NCI-H510A treated with DMSO at 0.1 percent for 48 hours (cell line): ENCODE measurements around the gene RETSAT.
"Not testable (repeated sequence)": the region's sequence is repeated elsewhere in the genome, so short reads cannot be mapped to it uniquely, and the experiment has no call there.

ENCODE experiments used
- DNase-seq: peaks from one replicate; lab custom pipeline; 2025; lab: John Stamatoyannopoulos, UW

Gene RETSAT

DNA sequence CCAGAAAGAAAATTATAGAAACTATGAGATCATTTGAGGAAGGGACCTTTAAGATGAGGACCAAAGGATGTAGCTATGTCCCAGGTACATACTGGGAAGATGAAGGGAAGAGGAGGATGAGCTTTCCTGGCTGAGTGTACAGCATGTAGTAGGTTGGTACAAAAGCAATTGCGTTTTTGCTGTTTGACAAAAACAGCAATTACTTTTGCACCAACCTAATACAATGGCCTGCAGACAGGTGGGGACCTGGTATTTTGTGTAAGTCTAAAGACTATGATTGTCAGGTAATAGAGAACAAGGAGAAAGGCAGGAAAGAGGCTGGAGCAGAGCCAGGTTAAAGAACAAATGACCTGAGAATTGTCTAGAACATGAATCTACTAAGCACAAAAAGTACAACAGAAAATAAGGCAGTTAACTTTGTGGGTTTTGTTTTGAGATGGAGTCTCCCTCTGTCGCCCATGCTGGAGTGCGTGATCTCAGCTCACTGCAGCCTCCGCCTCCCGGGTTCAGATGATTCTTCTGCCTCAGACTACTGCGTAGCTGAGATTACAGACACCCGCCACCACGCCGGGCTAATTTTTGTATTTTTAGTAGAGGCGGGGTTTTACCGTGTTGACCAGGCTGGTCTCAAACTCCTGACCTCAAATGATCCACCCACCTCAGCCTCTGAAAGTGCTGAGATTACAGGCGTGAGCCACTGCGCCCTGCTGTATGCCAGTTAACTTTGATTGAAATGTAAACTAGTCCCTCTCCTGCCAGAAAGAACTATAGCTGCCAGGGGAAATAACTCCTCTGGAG lies 23.3 kb downstream of the RETSAT start:
- no peak for DNase-seq

DNA sequence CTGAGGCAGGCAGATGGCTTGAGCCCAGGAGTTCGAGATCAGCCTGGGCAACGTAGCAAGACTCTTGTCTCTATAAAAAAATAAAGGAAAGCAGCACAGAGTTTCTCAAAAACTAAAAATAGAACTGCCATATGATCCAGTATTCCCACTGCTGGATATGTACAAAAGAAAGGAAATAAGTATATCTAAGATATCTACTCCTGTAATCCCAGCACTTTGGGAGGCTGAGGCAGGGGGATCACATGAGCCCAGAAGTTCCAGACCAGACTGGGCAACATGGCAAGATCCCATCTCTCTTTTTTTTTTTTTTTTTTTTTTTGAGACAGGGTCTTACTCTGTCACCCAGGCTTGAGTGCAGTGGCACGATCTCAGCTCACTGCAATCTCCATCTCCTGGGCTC lies 24.6 kb downstream of the RETSAT start:
- not testable (repeated sequence) for DNase-seq

GRCh38 chr2:85329181-85329651 lies 25.1 kb downstream of the RETSAT start:
- DNase-seq: no peak

DNA sequence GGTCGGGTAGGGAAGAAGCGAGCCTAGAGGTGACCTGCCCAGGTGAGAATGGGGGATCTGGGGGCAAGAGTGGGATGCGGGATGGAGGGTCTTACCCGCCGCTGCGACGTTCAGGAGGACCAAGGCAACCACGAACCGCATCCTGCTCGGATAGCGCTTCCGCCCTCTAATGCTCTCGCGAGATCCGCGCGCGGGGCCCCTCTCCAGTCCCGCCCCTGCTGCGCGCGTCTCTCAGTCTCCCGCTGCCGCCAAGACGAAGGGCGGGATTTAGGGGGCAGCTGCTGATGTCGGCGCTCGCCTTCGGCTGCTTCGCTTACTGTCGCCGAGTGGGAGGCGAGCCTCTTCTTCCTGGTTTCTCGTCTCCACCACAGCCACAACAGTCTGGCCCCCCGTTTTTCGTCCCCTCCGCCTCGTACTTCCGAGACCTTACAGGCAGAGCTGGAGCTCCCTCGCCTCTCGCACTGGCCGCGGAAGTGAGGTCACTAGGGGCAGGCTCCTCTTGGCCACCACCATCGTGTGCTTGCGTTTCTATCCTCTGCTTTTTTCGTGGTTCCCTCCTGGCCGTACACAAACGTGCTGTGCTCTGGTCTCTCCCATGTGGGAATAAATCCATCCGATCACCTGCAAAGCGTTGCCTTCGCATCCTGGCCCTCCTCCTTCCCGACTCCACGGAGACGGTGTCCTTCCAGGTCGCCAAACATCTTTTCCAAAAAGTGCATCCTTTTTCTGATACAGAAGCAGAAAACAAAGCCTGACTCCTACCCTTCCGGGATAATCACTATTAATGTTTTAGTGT lies 26.3 kb downstream of the RETSAT start, which contains the start of gene TGOLN2:
TGOLN2 (minus strand) TSS at position 168 of the 796 bp plus-strand sequence; CDS start at position 141, 27 bp downstream.
- peak; percentile 92 for DNase-seq

GRCh38 chr2:85327160-85327821 lies 27.0 kb downstream of the RETSAT start:
- peak; percentile 25 for DNase-seq

DNA sequence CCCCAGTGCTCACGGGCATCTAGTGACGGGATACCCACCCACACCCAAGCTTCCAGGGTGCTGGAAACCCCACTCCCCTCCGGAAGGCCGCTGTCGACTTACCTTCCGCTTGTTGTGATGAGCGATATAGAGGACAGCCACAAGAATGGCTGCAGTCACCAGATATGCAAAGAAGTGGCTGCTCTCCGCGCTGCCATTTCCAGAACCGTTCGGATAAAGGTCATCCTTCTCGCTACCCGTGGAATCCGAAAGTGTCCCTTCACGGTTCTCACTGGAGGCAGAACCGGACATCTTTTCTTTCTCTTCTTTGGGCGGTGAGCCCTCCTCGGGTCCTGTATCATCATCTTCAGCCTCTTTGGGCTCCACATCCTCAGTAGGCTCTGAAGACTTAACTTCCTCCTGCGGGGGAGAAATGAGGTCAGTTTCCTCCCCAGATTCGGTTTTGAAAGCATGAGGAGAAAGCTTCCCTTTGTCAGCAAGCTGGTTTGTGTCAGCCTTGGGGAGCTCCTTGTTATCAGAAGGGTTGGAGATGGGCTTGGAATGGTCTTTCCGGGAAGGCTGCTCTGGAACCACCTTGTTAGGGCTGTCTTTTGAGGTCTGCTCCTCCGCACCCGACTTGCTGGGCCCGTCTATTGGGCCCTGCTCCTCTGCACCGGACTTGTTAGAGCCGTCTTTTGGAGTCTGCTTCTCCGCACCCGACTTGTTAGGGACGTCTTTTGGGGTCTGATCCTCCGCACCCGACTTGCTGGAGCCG lies 27.7 kb downstream of the RETSAT start:
- DNase-seq: no peak

- DNase-seq: no peak
These were observed 28.9 kb downstream of the RETSAT start for GRCh38 chr2:85325466-85325811.

DNA sequence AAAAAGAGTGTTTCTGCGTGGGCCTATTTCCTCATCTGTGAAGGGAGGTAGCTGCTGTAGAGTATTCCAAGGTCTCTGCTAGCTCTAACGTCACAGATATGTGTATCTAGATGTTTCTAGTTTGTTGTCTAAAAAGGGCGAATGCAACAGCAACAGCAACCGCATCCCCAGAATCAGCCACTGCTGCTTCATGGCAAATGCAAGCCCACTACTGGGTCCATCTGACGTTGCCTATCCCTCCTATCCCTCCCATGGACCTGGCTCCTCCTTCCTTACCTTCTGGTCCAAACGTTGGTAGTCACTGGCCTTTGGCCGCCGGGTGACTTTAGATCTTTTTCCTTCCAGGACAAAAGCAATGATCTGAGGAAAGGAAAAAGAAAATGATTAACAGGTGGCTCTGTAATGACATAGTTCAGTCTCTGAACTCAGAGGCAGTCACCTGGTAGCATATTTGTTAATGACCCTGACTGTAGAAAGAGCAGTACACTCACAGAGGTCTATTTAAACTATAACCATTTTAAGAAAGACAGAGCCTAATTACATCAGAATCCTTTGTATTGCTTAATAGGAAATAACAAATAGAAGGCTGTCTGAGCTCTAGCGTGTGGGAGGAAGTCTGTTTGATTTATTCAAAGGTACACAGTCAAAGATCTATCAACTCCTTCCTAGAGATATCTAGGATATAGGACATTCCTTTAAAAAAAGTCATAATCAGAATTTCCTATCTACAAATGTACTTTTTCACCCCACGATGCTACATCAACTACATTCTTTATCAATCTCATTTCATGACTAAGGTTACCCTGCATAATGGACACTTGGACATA lies 29.5 kb downstream of the RETSAT start:
- no peak for DNase-seq

- not testable (repeated sequence) for DNase-seq
These were observed 30.4 kb downstream of the RETSAT start for GRCh38 chr2:85323988-85324367.

GRCh38 chr2:85323351-85323987 lies 30.9 kb downstream of the RETSAT start:
- DNase-seq: no peak

DNA sequence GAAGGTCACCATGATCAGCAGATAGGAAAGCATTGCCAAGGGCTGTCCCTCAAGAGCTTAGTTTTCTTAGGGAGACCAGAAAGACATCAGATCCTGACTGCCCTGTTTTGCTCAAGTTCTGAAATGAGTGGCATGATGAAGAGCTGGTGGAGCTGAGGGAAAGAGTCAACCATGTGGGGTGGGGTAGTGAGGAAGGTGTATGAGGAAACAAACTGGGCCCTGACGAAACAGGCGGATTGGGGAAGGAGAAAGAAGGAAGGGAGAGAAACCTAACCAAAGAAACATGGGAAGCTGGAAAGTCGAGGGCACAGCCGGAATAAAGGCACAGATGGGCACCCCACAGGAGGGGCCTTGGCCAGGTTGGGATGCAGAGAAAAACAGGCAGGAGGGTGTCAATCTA lies 34.5 kb downstream of the RETSAT start:
- no peak for DNase-seq

- DNase-seq: no peak
These were observed 35.9 kb downstream of the RETSAT start for GRCh38 chr2:85318222-85319074.

GRCh38 chr2:85315921-85316320 lies 38.4 kb downstream of the RETSAT start:
- DNase-seq: not testable (repeated sequence)

DNA sequence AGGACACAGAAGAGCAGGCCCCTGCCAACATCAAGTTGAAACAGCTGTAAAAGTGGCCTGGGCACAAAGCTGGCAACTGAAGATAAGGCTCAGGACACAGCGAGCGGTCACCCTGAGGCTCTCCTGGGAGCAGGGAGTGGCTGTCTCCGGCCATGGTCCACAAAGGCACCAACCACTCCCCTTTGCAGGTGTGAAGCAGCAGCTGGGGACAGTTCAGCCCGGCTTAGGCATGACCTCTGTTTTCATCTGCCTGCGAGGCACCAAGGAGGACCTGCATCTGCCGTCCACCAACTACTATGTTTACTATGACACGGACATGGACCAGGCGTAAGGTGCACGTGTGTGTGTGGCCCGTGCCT lies 39.5 kb downstream of the RETSAT start:
- DNase-seq: no peak

DNA sequence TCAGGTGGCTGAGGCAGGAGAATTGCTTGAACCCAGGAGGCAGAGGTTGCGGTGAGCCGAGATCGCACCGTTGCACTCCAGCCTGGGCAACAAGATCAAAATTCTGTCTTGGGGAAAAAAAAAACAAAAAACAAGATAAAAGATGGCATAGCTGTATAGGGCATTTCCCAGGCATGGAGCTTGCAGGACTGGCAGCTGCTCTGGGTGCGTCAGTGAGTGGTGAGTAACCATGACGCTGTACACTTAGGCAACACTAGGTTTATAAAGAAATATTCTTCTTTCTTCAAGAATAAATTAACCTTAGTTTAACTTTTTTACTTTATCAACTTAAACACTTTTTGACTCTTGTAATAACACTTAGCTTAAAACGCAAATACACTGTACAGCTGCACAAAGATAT lies 41.9 kb downstream of the RETSAT start:
- DNase-seq: no peak

GRCh38 chr2:85310330-85310729 lies 44.0 kb downstream of the RETSAT start:
- no peak for DNase-seq

GRCh38 chr2:85309699-85310321 lies 44.5 kb downstream of the RETSAT start:
- no peak for DNase-seq

GRCh38 chr2:85308896-85309555 lies 45.3 kb downstream of the RETSAT start:
- DNase-seq: peak; percentile 84

DNA sequence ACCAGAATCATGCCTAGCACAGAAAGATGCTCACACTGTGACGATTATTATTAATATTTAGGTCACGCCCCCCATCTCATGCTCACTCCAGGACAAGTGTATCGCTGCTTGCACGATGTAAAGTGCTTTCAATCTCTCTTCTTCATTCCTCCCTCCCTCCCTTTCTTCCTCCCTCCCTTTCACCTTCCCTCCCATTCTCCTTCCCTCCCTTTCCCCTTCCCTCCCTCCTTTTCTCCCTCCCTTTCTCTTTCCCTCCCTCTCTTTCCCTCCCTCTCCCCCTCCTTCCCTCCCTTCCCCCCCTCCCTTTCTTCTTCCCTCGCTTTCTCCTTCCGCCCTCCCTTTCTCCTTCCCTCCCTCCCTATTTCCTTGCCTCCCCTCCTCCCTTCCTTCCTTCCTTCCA lies 46.1 kb downstream of the RETSAT start:
- no peak for DNase-seq
